ENCODE data around the gene DDIT3. TPM values are rescaled to one million over a fixed set of nuclear protein-coding genes. Genes with fewer than 3 reads are reported as not detected.
"Not testable (repeated sequence)": the region's sequence is repeated elsewhere in the genome, so short reads cannot be mapped to it uniquely, and the experiment has no call there.

Gene DDIT3
- total and polyA plus RNA-seq, 4 donors, result 31.0 to 74.7 (median 51.4) TPM

DNA sequence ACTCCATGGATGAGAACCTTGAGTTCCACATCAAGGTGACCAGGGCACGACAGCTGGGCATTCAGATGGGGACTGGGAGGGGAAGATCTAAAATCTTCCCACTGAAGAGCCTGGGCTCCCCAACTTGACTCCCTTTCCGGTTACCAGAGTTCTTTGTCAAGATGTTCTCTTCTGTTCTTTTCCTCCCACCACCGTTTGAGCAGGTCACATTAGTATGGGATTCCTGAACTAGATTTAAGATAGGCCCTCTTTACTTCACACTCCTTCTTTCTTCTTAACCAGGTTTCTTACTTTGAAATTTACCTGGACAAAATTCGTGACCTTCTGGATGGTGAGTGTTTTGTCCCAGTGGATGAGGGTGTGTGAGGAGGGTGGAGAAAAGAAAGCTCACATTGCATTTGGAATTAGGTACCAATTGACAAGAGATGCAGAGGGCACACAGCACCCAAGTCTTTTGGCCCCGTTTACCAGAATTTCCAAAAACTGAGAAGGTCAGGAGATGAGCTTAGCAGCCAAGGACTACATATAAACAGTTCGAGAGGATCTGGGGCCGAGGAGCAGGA lies 43.9 kb upstream of the DDIT3 start:
- Histone ChIP-seq H3K36me3 (ENCODE audit: control insufficient read depth in 4 of 4, insufficient read depth in 4 of 4, low read length in 4 of 4) (no peaks in the 10 kb centered on the region), H3K9me3 (ENCODE audit: control insufficient read depth in 4 of 4, insufficient read depth in 3 of 4, low read length in 3 of 4) (no peaks in the 10 kb centered on the region), H3K27me3 (ENCODE audit: control insufficient read depth in 3 of 3, insufficient read depth in 3 of 3, low read length in 2 of 3) (no peaks in the 10 kb centered on the region), H3K9ac (ENCODE audit: insufficient read depth in 1 of 2, low read length in 2 of 2) (no peak overlapping the region), H3K27ac (ENCODE audit: low read depth in 1 of 2, low read length in 1 of 2) (no peak overlapping the region), H3K4me3 (no peak overlapping the region), H3K4me1 (ENCODE audit: control insufficient read depth in 5 of 5, insufficient read depth in 5 of 5, low read length in 5 of 5) (no peaks in the 10 kb centered on the region)
- ATAC-seq (ENCODE audit: insufficient read depth, low FRiP score) (no peak), DNase-seq (no peak)
- TF ChIP-seq, protein P1, sequence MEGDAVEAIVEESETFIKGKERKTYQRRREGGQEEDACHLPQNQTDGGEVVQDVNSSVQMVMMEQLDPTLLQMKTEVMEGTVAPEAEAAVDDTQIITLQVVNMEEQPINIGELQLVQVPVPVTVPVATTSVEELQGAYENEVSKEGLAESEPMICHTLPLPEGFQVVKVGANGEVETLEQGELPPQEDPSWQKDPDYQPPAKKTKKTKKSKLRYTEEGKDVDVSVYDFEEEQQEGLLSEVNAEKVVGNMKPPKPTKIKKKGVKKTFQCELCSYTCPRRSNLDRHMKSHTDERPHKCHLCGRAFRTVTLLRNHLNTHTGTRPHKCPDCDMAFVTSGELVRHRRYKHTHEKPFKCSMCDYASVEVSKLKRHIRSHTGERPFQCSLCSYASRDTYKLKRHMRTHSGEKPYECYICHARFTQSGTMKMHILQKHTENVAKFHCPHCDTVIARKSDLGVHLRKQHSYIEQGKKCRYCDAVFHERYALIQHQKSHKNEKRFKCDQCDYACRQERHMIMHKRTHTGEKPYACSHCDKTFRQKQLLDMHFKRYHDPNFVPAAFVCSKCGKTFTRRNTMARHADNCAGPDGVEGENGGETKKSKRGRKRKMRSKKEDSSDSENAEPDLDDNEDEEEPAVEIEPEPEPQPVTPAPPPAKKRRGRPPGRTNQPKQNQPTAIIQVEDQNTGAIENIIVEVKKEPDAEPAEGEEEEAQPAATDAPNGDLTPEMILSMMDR (IDR thresholded peaks at IDR 0.05; ENCODE audit: control extremely low read depth, extremely low read depth), result no peak
- WGBS, 2 donors, result 85 to 93% methylated on average over 7 of the region's 7 CpGs

DNA sequence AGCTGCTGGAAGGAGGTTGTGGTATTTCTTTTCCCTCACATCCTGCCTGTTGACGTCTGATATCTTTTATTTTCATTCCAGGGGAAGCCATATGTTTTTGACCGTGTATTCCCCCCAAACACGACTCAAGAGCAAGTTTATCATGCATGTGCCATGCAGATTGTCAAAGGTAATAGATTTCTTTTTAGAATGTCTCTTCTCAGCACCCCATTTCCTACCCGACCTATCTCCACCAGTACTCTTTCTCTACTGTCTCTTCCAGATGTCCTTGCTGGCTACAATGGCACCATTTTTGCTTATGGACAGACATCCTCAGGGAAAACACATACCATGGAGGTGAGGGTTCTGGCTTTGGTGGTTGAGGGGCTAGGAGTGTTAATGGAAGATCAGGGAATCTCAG lies 43.0 kb upstream of the DDIT3 start:
- TF ChIP-seq, protein P1 (IDR thresholded peaks at IDR 0.05; ENCODE audit: control extremely low read depth, extremely low read depth), result no peak
- no peaks in the 10 kb centered on the region for H3K27me3 ChIP-seq (ENCODE audit: control insufficient read depth in 3 of 3, insufficient read depth in 3 of 3, low read length in 2 of 3)
- no peak overlapping the region for H3K27ac ChIP-seq (ENCODE audit: low read depth in 1 of 2, low read length in 1 of 2)
- 30 to 45% methylated on average over 4 of the region's 4 CpGs for WGBS, 2 donors
- no peaks in the 10 kb centered on the region for H3K9me3 ChIP-seq (ENCODE audit: control insufficient read depth in 4 of 4, insufficient read depth in 3 of 4, low read length in 3 of 4)
- no peak overlapping the region for H3K9ac ChIP-seq (ENCODE audit: insufficient read depth in 1 of 2, low read length in 2 of 2)
- no peaks in the 10 kb centered on the region for H3K36me3 ChIP-seq (ENCODE audit: control insufficient read depth in 4 of 4, insufficient read depth in 4 of 4, low read length in 4 of 4)
- ATAC-seq (ENCODE audit: insufficient read depth, low FRiP score) (no peak), DNase-seq (no peak)
- H3K4me1 ChIP-seq (ENCODE audit: control insufficient read depth in 5 of 5, insufficient read depth in 5 of 5, low read length in 5 of 5), result no peaks in the 10 kb centered on the region
- no peak overlapping the region for H3K4me3 ChIP-seq

DNA sequence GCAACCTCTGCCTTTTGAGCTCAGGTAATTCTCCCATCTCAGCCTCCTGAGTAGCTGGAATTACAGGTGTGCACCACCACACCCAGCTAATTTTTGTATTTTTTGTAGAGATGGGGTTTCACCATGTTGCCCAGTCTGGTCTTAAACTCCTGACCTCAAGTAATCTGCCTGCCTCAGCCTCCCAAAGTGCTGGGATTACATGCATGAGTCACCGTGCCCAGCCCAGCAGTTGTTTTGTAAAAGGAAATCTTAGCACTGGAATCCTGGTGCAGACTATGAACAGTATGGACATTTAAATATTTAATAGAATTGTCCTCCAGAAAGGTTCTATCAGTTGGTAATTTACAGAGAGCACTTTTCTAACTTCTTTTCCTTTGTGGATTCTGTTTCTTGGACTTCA lies 40.8 kb upstream of the DDIT3 start:
- H3K27me3 ChIP-seq (ENCODE audit: control insufficient read depth in 3 of 3, insufficient read depth in 3 of 3, low read length in 2 of 3); H3K27ac ChIP-seq (ENCODE audit: low read depth in 1 of 2, low read length in 1 of 2); DNase-seq; H3K9me3 ChIP-seq (ENCODE audit: control insufficient read depth in 4 of 4, insufficient read depth in 3 of 4, low read length in 3 of 4); H3K36me3 ChIP-seq (ENCODE audit: control insufficient read depth in 4 of 4, insufficient read depth in 4 of 4, low read length in 4 of 4); ATAC-seq (ENCODE audit: insufficient read depth, low FRiP score); H3K4me1 ChIP-seq (ENCODE audit: control insufficient read depth in 5 of 5, insufficient read depth in 5 of 5, low read length in 5 of 5); H3K4me3 ChIP-seq; H3K9ac ChIP-seq (ENCODE audit: insufficient read depth in 1 of 2, low read length in 2 of 2): not testable (repeated sequence)
- 79 to 83% methylated on average over 1 of the region's 1 CpG for WGBS, 2 donors

- ATAC-seq (ENCODE audit: insufficient read depth, low FRiP score), result no peak
- Histone ChIP-seq H3K4me1 (ENCODE audit: control insufficient read depth in 5 of 5, insufficient read depth in 5 of 5, low read length in 5 of 5) (no peaks in the 10 kb centered on the region), H3K27ac (ENCODE audit: low read depth in 1 of 2, low read length in 1 of 2) (no peak overlapping the region), H3K4me3 (no peak overlapping the region), H3K9me3 (ENCODE audit: control insufficient read depth in 4 of 4, insufficient read depth in 3 of 4, low read length in 3 of 4) (no peaks in the 10 kb centered on the region), H3K27me3 (ENCODE audit: control insufficient read depth in 3 of 3, insufficient read depth in 3 of 3, low read length in 2 of 3) (no peaks in the 10 kb centered on the region), H3K9ac (ENCODE audit: insufficient read depth in 1 of 2, low read length in 2 of 2) (no peak overlapping the region), H3K36me3 (ENCODE audit: control insufficient read depth in 4 of 4, insufficient read depth in 4 of 4, low read length in 4 of 4) (no peaks in the 10 kb centered on the region)
- TF ChIP-seq, protein P1 (IDR thresholded peaks at IDR 0.05; ENCODE audit: control extremely low read depth, extremely low read depth), result no peak
- no peak for DNase-seq
- WGBS, 2 donors, result 94 to 97% methylated on average over 2 of the region's 2 CpGs
Measured at GRCh38 chr12:57560516-57560915, 40.2 kb upstream of the DDIT3 start.

Data from lung (tissue), 12 donors.